GM12878 (cell line): Measurements from ENCODE around the gene CYB5D1. TPM values are rescaled to one million over a fixed set of nuclear protein-coding genes. Genes with fewer than 3 reads are reported as not detected.

ENCODE experiments used
- ATAC-seq: fragments of 200-7000 bp; cut with Tn5 transposase; 3 replicates; pipeline ENCODE4 v1.9.1; 2020; ENCODE audit warnings: mild to moderate bottlenecking, moderate library complexity
- BruUV-seq: library from RNA; stranded (reverse); fragments of 400-500 nt; replicated peaks from 2 replicates; lab custom pipeline; 2021; lab: Mats Ljungman, UMichigan
- CTCF ChIA-PET: fragments of 300-600 bp; sonication (Branson Sonifier 250); formaldehyde crosslinking; extraction: SDS; loops from one replicate; lab custom pipeline; 2021; ENCODE audit warnings: inconsistent platforms; lab: Yijun Ruan, JAX
- POLR2A ChIA-PET: fragments of 350-600 bp; formaldehyde crosslinking; extraction: SDS; loops from one replicate; lab custom pipeline; 2021; ENCODE audit warnings: inconsistent platforms; lab: Charles Lee
- RAD21 ChIA-PET: fragments of 300-600 bp; sonication (Branson Sonifier 250); formaldehyde crosslinking; loops from one replicate; lab custom pipeline; 2023; ENCODE audit warnings: antibody characterized with exemption; ENCODE audit not compliant: unreplicated experiment; lab: Charles Lee
- SMC1A ChIA-PET: fragments of 300-600 bp; sonication (Branson Sonifier 250); formaldehyde crosslinking; loops from one replicate; lab custom pipeline; 2023; ENCODE audit not compliant: unreplicated experiment, uncharacterized antibody; lab: Charles Lee
- DNase-seq: peaks from one replicate; pipeline ENCODE4 v3.0.0-alpha.2; 2011; ENCODE audit warnings: low read depth, low spot score
- FAIRE-seq: peaks from 3 replicates; lab custom pipeline; 2011; peaks lifted over from hg19 to GRCh38; lab: Jason Lieb, UNC
- H2AFZ ChIP-seq: 2 replicates; pipeline ENCODE4 v1.6.0; 2011; ENCODE audit warnings: low read depth, low read length, control low read depth; ENCODE audit not compliant: control insufficient read depth
- H3K27ac ChIP-seq: 2 replicates; pipeline ENCODE4 v1.5.1; 2011; ENCODE audit warnings: control low read depth; ENCODE audit not compliant: control insufficient read depth, insufficient read depth
- H3K27me3 ChIP-seq, 2 experiments: replicated peaks in 1 of 2; 2 replicates each; pipeline versions ENCODE4 v1.6.0 to v1.6.1; 2011; ENCODE audit warnings: low read length in 1 of 2; ENCODE audit not compliant: control insufficient read depth in 2 of 2, insufficient read depth in 2 of 2
- H3K36me3 ChIP-seq, 2 experiments: 2 replicates each; pipeline ENCODE4 v1.5.1; 2011; ENCODE audit warnings: low read length in 1 of 2; ENCODE audit not compliant: control insufficient read depth in 2 of 2, insufficient read depth in 2 of 2
- H3K4me1 ChIP-seq: 2 replicates; pipeline ENCODE4 v1.6.1; 2011; ENCODE audit warnings: mild to moderate bottlenecking, low read length, moderate library complexity, mixed read lengths; ENCODE audit not compliant: control insufficient read depth, insufficient read depth
- H3K4me2 ChIP-seq: 2 replicates; pipeline ENCODE4 v1.6.0; 2011; ENCODE audit warnings: control low read depth; ENCODE audit not compliant: control insufficient read depth, insufficient read depth
- H3K4me3 ChIP-seq: fragments of 200-600 bp; sonication (generic); 2 replicates; pipeline ENCODE4 v1.5.1; 2016
- H3K79me2 ChIP-seq: 2 replicates; pipeline ENCODE4 v1.6.0; 2011; ENCODE audit warnings: low read length; ENCODE audit not compliant: control insufficient read depth, insufficient read depth
- H3K9ac ChIP-seq: 2 replicates; pipeline ENCODE4 v1.8.0; 2011; ENCODE audit warnings: low read length, control low read depth, mixed read lengths; ENCODE audit not compliant: control insufficient read depth, insufficient read depth
- H3K9me3 ChIP-seq: replicated peaks from 3 replicates; pipeline ENCODE4 v1.5.1; 2011; ENCODE audit warnings: mild to moderate bottlenecking, low read length; ENCODE audit not compliant: control insufficient read depth, insufficient read depth
- H4K20me1 ChIP-seq: 2 replicates; pipeline ENCODE4 v1.6.0; 2011; ENCODE audit not compliant: control insufficient read depth, insufficient read depth
- CBX3 ChIP-seq: fragments of 200-600 bp; sonication (generic); IDR thresholded peaks from 2 replicates; pipeline ENCODE4 v1.6.1; 2016; ENCODE audit warnings: low read depth, borderline replicate concordance
- CHD2 ChIP-seq: IDR thresholded peaks from 2 replicates; pipeline ENCODE4 v1.6.1; 2011; ENCODE audit warnings: low read depth, low read length, improper control_type of control experiment, borderline replicate concordance
- ELK1 ChIP-seq: IDR thresholded peaks from 2 replicates; pipeline ENCODE4 v1.6.1; 2012; ENCODE audit warnings: low read depth, low read length, improper control_type of control experiment
- FOS ChIP-seq: IDR thresholded peaks from 3 replicates; pipeline ENCODE4 v1.6.1; 2011; ENCODE audit warnings: borderline replicate concordance; ENCODE audit not compliant: insufficient read length; ENCODE audit errors: extremely low read depth
- JUND ChIP-seq: IDR thresholded peaks from 2 replicates; pipeline ENCODE4 v1.6.1; 2012; ENCODE audit warnings: low read depth, mild to moderate bottlenecking, low read length, improper control_type of control experiment, moderate library complexity
- NR2C2 ChIP-seq: IDR thresholded peaks from 2 replicates; pipeline ENCODE4 v1.6.1; 2011; ENCODE audit warnings: borderline replicate concordance, low read depth; ENCODE audit not compliant: control insufficient read depth, insufficient read length
- PAX5 ChIP-seq: IDR thresholded peaks from 2 replicates; pipeline ENCODE4 v1.6.1; 2011; ENCODE audit warnings: low read depth, low read length, borderline replicate concordance
- PBX3 ChIP-seq: IDR thresholded peaks from 2 replicates; pipeline ENCODE4 v1.6.1; 2011; ENCODE audit warnings: mild to moderate bottlenecking, low read depth, low read length, moderate library complexity; ENCODE audit not compliant: insufficient replicate concordance
- RCOR1 ChIP-seq: conservative IDR thresholded peaks from 2 replicates; pipeline ENCODE4 v1.6.1; 2012; ENCODE audit warnings: low read depth, low read length, improper control_type of control experiment
- SMAD1 ChIP-seq: fragments of 450-650 bp; IDR thresholded peaks from 2 replicates; pipeline ENCODE4 v1.6.1; 2018; ENCODE audit warnings: mild to moderate bottlenecking, low read depth; ENCODE audit not compliant: partially characterized antibody
- SP1 ChIP-seq: IDR thresholded peaks from one replicate; pipeline ENCODE4 v1.6.1; 2011; ENCODE audit warnings: low read depth, low read length
- STAT3 ChIP-seq: IDR thresholded peaks from 2 replicates; pipeline ENCODE4 v1.6.1; 2011; ENCODE audit warnings: low read depth, low read length, improper control_type of control experiment
- TARDBP ChIP-seq: IDR thresholded peaks from 2 replicates; pipeline ENCODE4 v1.6.1; 2016; ENCODE audit warnings: borderline replicate concordance
- WRNIP1 ChIP-seq: IDR thresholded peaks from 2 replicates; pipeline ENCODE4 v1.6.1; 2011; ENCODE audit warnings: low read depth, low read length, improper control_type of control experiment, borderline replicate concordance
- WGBS: methylation state at CpG from one replicate; pipeline ENCODE4 v1.1.6; 2016; ENCODE audit warnings: low lambda C conversion rate; ENCODE audit not compliant: insufficient replicate concordance, insufficient coverage; ENCODE audit errors: missing lambda C conversion rate; 5-methylcytosine and 5-hydroxymethylcytosine counted together
- in situ Hi-C: fragments of 300-500 bp; cut with MboI; formaldehyde crosslinking; loops from 9 replicates; pipeline ENCODE4 v1.14.3; 2018; ENCODE audit warnings: mixed read lengths
- intact Hi-C: fragments of 100-400 bp; cut with micrococcal nuclease; formaldehyde crosslinking; loops from one replicate; pipeline ENCODE4 v1.14.2; 2022; ENCODE audit not compliant: unreplicated experiment
- polyA plus RNA-seq, 11 experiments: library from polyadenylated mRNA; depleted of rRNA in 4 of 11; unstranded in 6 of 11; stranded (reverse) in 5 of 11; fragments of >200 nt; fragmentation: Nextera tagmentation in 4 of 11; fragmentation: Illumina TruSeq in 1 of 11; extraction: Ambion mirVana in 4 of 11; extraction: Trizol in 1 of 11; gene quantifications; 1 replicate in 1 of 11; 2 replicates in 10 of 11; pipeline versions ENCODE4 v1.2.1 to v1.2.3, GENCODE V29; 2011 to 2016; ENCODE audit warnings: inconsistent platforms in 2 of 11, missing spikeins in 2 of 11, low read depth in 1 of 11
- total RNA-seq, 4 experiments: library from RNA; depleted of rRNA in 3 of 4; stranded (reverse); fragments of >200 nt in 3 of 4; fragmentation: Illumina TruSeq in 1 of 4; extraction: Trizol in 1 of 4; gene quantifications; 2 replicates each; pipeline versions ENCODE4 v1.2.1 to v1.2.3, GENCODE V29; 2013 to 2021

Gene CYB5D1
- total and polyA plus RNA-seq, 10 of the 15 experiments (the other 5 are each of a cell fraction or from before 2014, with no cell fraction given) = 1.6 to 8.7 (median 6.4) TPM

GRCh38 chr17:7822126-7822525 lies 35.7 kb upstream of the CYB5D1 start:
- RAD21 ChIA-PET = interaction anchor here (1.2 to 1.5 kb wide), 2 partner anchors 15 to 35 kb away, joined by 3 to 4 read pairs; partner anchors contain the start of genes CYB5D1 and NAA38
- Histone ChIP-seq H2AFZ (no peak overlapping the region), H3K9me3 (no peaks in the 10 kb centered on the region), H3K36me3 (no peaks in the 10 kb centered on the region), H3K9ac (no peak overlapping the region), H3K27ac (no peak overlapping the region), H3K4me1 (no peaks in the 10 kb centered on the region), H3K4me2 (no peak overlapping the region)
- intact Hi-C loops (loop anchor here (1.0 to 10.0 kb wide), 3 partner anchors 29 to 168 kb away; no protein-coding TSS in a partner anchor), in situ Hi-C loops (loop anchor here (5.0 kb wide), 1 partner anchor 165 kb away; no protein-coding TSS in a partner anchor)
- FAIRE-seq (no peak), ATAC-seq (no peak)
- BruUV-seq = no TSS peak
- no peak for TF ChIP-seq CHD2
- TF ChIP-seq JUND = no peak
- no peak for TF ChIP-seq FOS
- TF ChIP-seq WRNIP1 = no peak
- TF ChIP-seq ELK1 = no peak
- no peak for TF ChIP-seq STAT3
- TF ChIP-seq NR2C2 = no peak
- TF ChIP-seq PBX3 = no peak
- TF ChIP-seq TARDBP = no peak
- no peak for TF ChIP-seq SMAD1
- TF ChIP-seq PAX5 = no peak
- TF ChIP-seq SP1 = no peak
- TF ChIP-seq RCOR1 = no peak
- no peak for TF ChIP-seq CBX3
- TF ChIP-seq, all 136 proteins: peak for 0
- H4K20me1 ChIP-seq = no peaks in the 10 kb centered on the region
- H3K79me2 ChIP-seq = no peaks in the 10 kb centered on the region
- SMC1A ChIA-PET = interaction anchor here (0.6 to 2.3 kb wide), 8 partner anchors 11 to 180 kb away, joined by 3 to 8 read pairs (median 5); partner anchors contain the start of genes CYB5D1, KDM6B and NAA38
- H3K27me3 ChIP-seq = peaks cover 0 to 2% of the 10 kb centered on the region in 2 experiments; a peak in 2 of 4 replicates
- CTCF ChIA-PET = interaction anchor here (1.1 to 4.6 kb wide), 10 partner anchors 12 to 238 kb away, joined by 3 to 39 read pairs (median 5); partner anchors contain the start of gene KDM6B
- WGBS = 36% methylated on average over 14 of the region's 14 CpGs
- POLR2A ChIA-PET = interaction anchor here (0.6 kb wide), 1 partner anchor 1731 kb away, joined by 3 read pairs; no protein-coding TSS in a partner anchor
- DNase-seq = no peak
- H3K4me3 ChIP-seq = no peak overlapping the region
